ENCODE data around the gene BNC2. TPM values are rescaled to one million over a fixed set of nuclear protein-coding genes. Genes with fewer than 3 reads are reported as not detected.

The BNC2 gene
- total RNA-seq, 1 donor from 2014 or later: 15.2 TPM

- Mint-ChIP-seq H3K36me3 (ENCODE audit: unreplicated experiment) (no peaks in the 10 kb centered on the region), H3K27me3 (ENCODE audit: unreplicated experiment) (no peaks in the 10 kb centered on the region), H3K4me3 (ENCODE audit: unreplicated experiment) (no peak overlapping the region), H3K9me3 (ENCODE audit: unreplicated experiment) (peaks cover 2% of the 10 kb centered on the region), H3K4me1 (ENCODE audit: low read depth, unreplicated experiment) (no peaks in the 10 kb centered on the region), H3K27ac (ENCODE audit: unreplicated experiment) (no peak overlapping the region)
- no peak for TF ChIP-seq CTCF (IDR thresholded peaks at IDR 0.05; ENCODE audit: partially characterized antibody, unreplicated experiment)
- no peak for DNase-seq
These were observed 125.1 kb downstream of the BNC2 start for GRCh38 chr9:16745359-16745758.

- H3K27ac Mint-ChIP-seq (ENCODE audit: unreplicated experiment): no peak overlapping the region
- DNase-seq: no peak
- no peak for TF ChIP-seq CTCF (IDR thresholded peaks at IDR 0.05; ENCODE audit: partially characterized antibody, unreplicated experiment)
- no peaks in the 10 kb centered on the region for H3K36me3 Mint-ChIP-seq (ENCODE audit: unreplicated experiment)
- H3K27me3 Mint-ChIP-seq (ENCODE audit: unreplicated experiment): no peaks in the 10 kb centered on the region
- no peak overlapping the region for H3K4me3 Mint-ChIP-seq (ENCODE audit: unreplicated experiment)
- peaks cover 6% of the 10 kb centered on the region for H3K4me1 Mint-ChIP-seq (ENCODE audit: low read depth, unreplicated experiment)
- peaks cover under 1% of the 10 kb centered on the region for H3K9me3 Mint-ChIP-seq (ENCODE audit: unreplicated experiment)
These were observed 126.1 kb downstream of the BNC2 start for GRCh38 chr9:16744394-16744793.

- H3K4me1 Mint-ChIP-seq (ENCODE audit: low read depth, unreplicated experiment): peaks cover 6% of the 10 kb centered on the region
- H3K27me3 Mint-ChIP-seq (ENCODE audit: unreplicated experiment): no peaks in the 10 kb centered on the region
- no peak for TF ChIP-seq CTCF (IDR thresholded peaks at IDR 0.05; ENCODE audit: partially characterized antibody, unreplicated experiment)
- no peak overlapping the region for H3K27ac Mint-ChIP-seq (ENCODE audit: unreplicated experiment)
- no peaks in the 10 kb centered on the region for H3K36me3 Mint-ChIP-seq (ENCODE audit: unreplicated experiment)
- H3K9me3 Mint-ChIP-seq (ENCODE audit: unreplicated experiment): no peaks in the 10 kb centered on the region
- H3K4me3 Mint-ChIP-seq (ENCODE audit: unreplicated experiment): no peak overlapping the region
- no peak for DNase-seq
These were observed 127.1 kb downstream of the BNC2 start for GRCh38 chr9:16743375-16743774.

- H3K4me1 Mint-ChIP-seq (ENCODE audit: low read depth, unreplicated experiment): peaks cover 46% of the 10 kb centered on the region
- DNase-seq: no peak
- H3K27ac Mint-ChIP-seq (ENCODE audit: unreplicated experiment): no peak overlapping the region
- no peaks in the 10 kb centered on the region for H3K27me3 Mint-ChIP-seq (ENCODE audit: unreplicated experiment)
- H3K9me3 Mint-ChIP-seq (ENCODE audit: unreplicated experiment): no peaks in the 10 kb centered on the region
- no peak for TF ChIP-seq CTCF (IDR thresholded peaks at IDR 0.05; ENCODE audit: partially characterized antibody, unreplicated experiment)
- no peak overlapping the region for H3K4me3 Mint-ChIP-seq (ENCODE audit: unreplicated experiment)
- no peaks in the 10 kb centered on the region for H3K36me3 Mint-ChIP-seq (ENCODE audit: unreplicated experiment)
These were observed 135.5 kb downstream of the BNC2 start for GRCh38 chr9:16735001-16735400.

GRCh38 chr9:16732546-16732945 lies 137.9 kb downstream of the BNC2 start:
- H3K27ac Mint-ChIP-seq (ENCODE audit: unreplicated experiment): peak overlapping the region; percentile 57
- DNase-seq: no peak
- peaks cover 2% of the 10 kb centered on the region for H3K9me3 Mint-ChIP-seq (ENCODE audit: unreplicated experiment)
- H3K36me3 Mint-ChIP-seq (ENCODE audit: unreplicated experiment): no peaks in the 10 kb centered on the region
- H3K4me1 Mint-ChIP-seq (ENCODE audit: low read depth, unreplicated experiment): peaks cover 61% of the 10 kb centered on the region
- TF ChIP-seq CTCF (IDR thresholded peaks at IDR 0.05; ENCODE audit: partially characterized antibody, unreplicated experiment): no peak
- no peaks in the 10 kb centered on the region for H3K27me3 Mint-ChIP-seq (ENCODE audit: unreplicated experiment)
- no peak overlapping the region for H3K4me3 Mint-ChIP-seq (ENCODE audit: unreplicated experiment)
